ENCODE results near the gene AHNAK. TPM values are rescaled to one million over a fixed set of nuclear protein-coding genes. Genes with fewer than 3 reads are reported as not detected.

Gene AHNAK
- total RNA-seq, 1 experiment from 2014 or later: 73.0 TPM

- Histone ChIP-seq H3K27me3 (replicated peaks; ENCODE audit: insufficient read depth, low read depth, low read length, poor library complexity) (no peaks in the 10 kb centered on the region), H3K36me3 (ENCODE audit: insufficient read depth, low read length, poor library complexity, severe bottlenecking) (no peaks in the 10 kb centered on the region), H3K4me1 (ENCODE audit: insufficient read depth, low read length, poor library complexity, severe bottlenecking) (no peaks in the 10 kb centered on the region), H3K4me3 (ENCODE audit: low read depth, low read length, poor library complexity, severe bottlenecking) (no peak overlapping the region), H3K9me3 (ENCODE audit: low read depth, low read length, poor library complexity, severe bottlenecking) (no peaks in the 10 kb centered on the region), H3K27ac (ENCODE audit: low read depth, low read length, poor library complexity, severe bottlenecking) (no peak overlapping the region)
- CTCF ChIA-PET: interaction anchor here (0.6 to 1.4 kb wide), 2 partner anchors 34 to 36 kb away, joined by 7 to 9 read pairs; no protein-coding TSS in a partner anchor
- no peak for DNase-seq (ENCODE audit: low spot score)
- POLR2A ChIA-PET (ENCODE audit: low non-redundant PET): interaction anchor here (0.6 kb wide), 1 partner anchor 10 kb away, joined by 3 read pairs; no protein-coding TSS in a partner anchor
- TF ChIP-seq EZH2 (IDR thresholded peaks at IDR 0.05; ENCODE audit: borderline replicate concordance, low read depth, low read length, poor library complexity, severe bottlenecking) (no peak), CTCF (conservative IDR thresholded peaks at IDR 0.05; ENCODE audit: low read depth, low read length) (no peak)
- intact Hi-C loops (cut with micrococcal nuclease; ENCODE audit: unreplicated experiment): no loop called here
- BruUV-seq (replicated peaks): no TSS peak
Measured at GRCh38 chr11:62458212-62459002, 88.2 kb downstream of the AHNAK start.

GRCh38 chr11:62457478-62457877 lies 89.1 kb downstream of the AHNAK start:
- Histone ChIP-seq H3K36me3 (ENCODE audit: insufficient read depth, low read length, poor library complexity, severe bottlenecking) (no peaks in the 10 kb centered on the region), H3K27ac (ENCODE audit: low read depth, low read length, poor library complexity, severe bottlenecking) (no peak overlapping the region), H3K27me3 (replicated peaks; ENCODE audit: insufficient read depth, low read depth, low read length, poor library complexity) (no peaks in the 10 kb centered on the region), H3K4me3 (ENCODE audit: low read depth, low read length, poor library complexity, severe bottlenecking) (no peak overlapping the region), H3K9me3 (ENCODE audit: low read depth, low read length, poor library complexity, severe bottlenecking) (no peaks in the 10 kb centered on the region), H3K4me1 (ENCODE audit: insufficient read depth, low read length, poor library complexity, severe bottlenecking) (no peaks in the 10 kb centered on the region)
- TF ChIP-seq CTCF (conservative IDR thresholded peaks at IDR 0.05; ENCODE audit: low read depth, low read length) (no peak), EZH2 (IDR thresholded peaks at IDR 0.05; ENCODE audit: borderline replicate concordance, low read depth, low read length, poor library complexity, severe bottlenecking) (no peak)
- intact Hi-C loops (cut with micrococcal nuclease; ENCODE audit: unreplicated experiment): no loop called here
- no peak for DNase-seq (ENCODE audit: low spot score)
- no TSS peak for BruUV-seq (replicated peaks)
- POLR2A ChIA-PET (ENCODE audit: low non-redundant PET): interaction anchor here (0.6 kb wide), 1 partner anchor 11 kb away, joined by 3 read pairs; no protein-coding TSS in a partner anchor
- CTCF ChIA-PET: interaction anchor here (0.6 to 1.4 kb wide), 2 partner anchors 33 to 35 kb away, joined by 7 to 9 read pairs; no protein-coding TSS in a partner anchor

DNA sequence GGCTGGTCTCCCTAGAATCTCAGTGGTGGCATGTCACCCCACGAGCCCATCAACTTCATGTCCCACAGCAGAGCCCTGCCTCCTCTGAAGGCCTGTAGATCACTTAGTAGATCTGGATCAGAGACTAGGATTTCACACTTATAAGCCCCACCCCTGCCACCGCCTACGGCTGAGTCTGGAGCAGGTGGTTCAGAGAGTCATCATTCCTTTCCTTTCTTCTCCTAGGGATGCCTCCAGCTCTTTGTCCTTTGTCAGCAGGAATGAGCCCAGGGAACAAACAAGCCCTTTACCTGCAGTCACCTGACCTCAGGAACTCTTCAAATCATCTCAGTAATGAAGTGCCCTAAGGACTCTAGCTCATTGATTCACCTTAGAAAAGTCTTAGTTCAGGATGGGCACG lies 90.0 kb downstream of the AHNAK start:
- BruUV-seq (replicated peaks): no TSS peak
- no peaks in the 10 kb centered on the region for H3K36me3 ChIP-seq (ENCODE audit: insufficient read depth, low read length, poor library complexity, severe bottlenecking)
- intact Hi-C loops (cut with micrococcal nuclease; ENCODE audit: unreplicated experiment): no loop called here
- no peak overlapping the region for H3K4me3 ChIP-seq (ENCODE audit: low read depth, low read length, poor library complexity, severe bottlenecking)
- ChIA-PET CTCF (no interaction called here), POLR2A (ENCODE audit: low non-redundant PET) (no interaction called here)
- H3K27me3 ChIP-seq (replicated peaks; ENCODE audit: insufficient read depth, low read depth, low read length, poor library complexity): no peaks in the 10 kb centered on the region
- H3K27ac ChIP-seq (ENCODE audit: low read depth, low read length, poor library complexity, severe bottlenecking): no peak overlapping the region
- TF ChIP-seq EZH2 (IDR thresholded peaks at IDR 0.05; ENCODE audit: borderline replicate concordance, low read depth, low read length, poor library complexity, severe bottlenecking) (no peak), CTCF (conservative IDR thresholded peaks at IDR 0.05; ENCODE audit: low read depth, low read length) (no peak)
- DNase-seq (ENCODE audit: low spot score): no peak
- no peaks in the 10 kb centered on the region for H3K4me1 ChIP-seq (ENCODE audit: insufficient read depth, low read length, poor library complexity, severe bottlenecking)
- H3K9me3 ChIP-seq (ENCODE audit: low read depth, low read length, poor library complexity, severe bottlenecking): no peaks in the 10 kb centered on the region

Measured in A673 (cell line).